GM19099 (cell line): ENCODE measurements around the gene PCDHGC4.

Experiments used
- POLR2A ChIP-seq: IDR thresholded peaks from 3 replicates; pipeline ENCODE4 v1.6.1; 2011; ENCODE audit warnings: low read depth; ENCODE audit not compliant: insufficient read length; ENCODE audit errors: extremely low read depth

The PCDHGC4 gene

GRCh38 chr5:141503681-141504080 lies 18.9 kb downstream of the PCDHGC4 start:
- no peak for TF ChIP-seq POLR2A

GRCh38 chr5:141504216-141504615 lies 19.4 kb downstream of the PCDHGC4 start:
- no peak for TF ChIP-seq POLR2A

GRCh38 chr5:141506381-141507155 lies 21.7 kb downstream of the PCDHGC4 start:
- no peak for TF ChIP-seq POLR2A

GRCh38 chr5:141507387-141508091 lies 22.7 kb downstream of the PCDHGC4 start:
- TF ChIP-seq POLR2A: peak; percentile 35

- no peak for TF ChIP-seq POLR2A
Observed at GRCh38 chr5:141508440-141508797, 23.6 kb downstream of the PCDHGC4 start.

GRCh38 chr5:141508798-141509611 lies 24.2 kb downstream of the PCDHGC4 start:
- no peak for TF ChIP-seq POLR2A

DNA sequence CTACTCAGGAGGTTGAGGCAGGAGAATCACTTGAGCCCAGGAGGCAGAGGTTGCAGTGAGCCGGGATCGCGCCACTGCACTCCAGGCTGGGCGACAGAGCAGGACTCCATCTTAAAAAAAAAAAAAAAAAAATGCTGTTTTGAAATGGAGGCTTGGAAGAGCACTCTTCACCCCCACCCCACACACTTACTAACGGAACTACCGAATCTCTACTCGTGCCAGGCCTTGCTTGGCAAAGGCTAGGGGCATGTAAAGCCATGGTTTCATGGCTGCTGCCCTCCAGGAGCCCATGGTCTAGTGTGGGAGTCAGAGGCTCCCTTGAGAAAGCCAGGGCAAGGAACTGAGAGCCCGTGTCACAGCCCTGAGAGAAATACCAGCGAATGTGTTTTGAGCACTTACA lies 25.3 kb downstream of the PCDHGC4 start:
- TF ChIP-seq POLR2A: no peak

DNA sequence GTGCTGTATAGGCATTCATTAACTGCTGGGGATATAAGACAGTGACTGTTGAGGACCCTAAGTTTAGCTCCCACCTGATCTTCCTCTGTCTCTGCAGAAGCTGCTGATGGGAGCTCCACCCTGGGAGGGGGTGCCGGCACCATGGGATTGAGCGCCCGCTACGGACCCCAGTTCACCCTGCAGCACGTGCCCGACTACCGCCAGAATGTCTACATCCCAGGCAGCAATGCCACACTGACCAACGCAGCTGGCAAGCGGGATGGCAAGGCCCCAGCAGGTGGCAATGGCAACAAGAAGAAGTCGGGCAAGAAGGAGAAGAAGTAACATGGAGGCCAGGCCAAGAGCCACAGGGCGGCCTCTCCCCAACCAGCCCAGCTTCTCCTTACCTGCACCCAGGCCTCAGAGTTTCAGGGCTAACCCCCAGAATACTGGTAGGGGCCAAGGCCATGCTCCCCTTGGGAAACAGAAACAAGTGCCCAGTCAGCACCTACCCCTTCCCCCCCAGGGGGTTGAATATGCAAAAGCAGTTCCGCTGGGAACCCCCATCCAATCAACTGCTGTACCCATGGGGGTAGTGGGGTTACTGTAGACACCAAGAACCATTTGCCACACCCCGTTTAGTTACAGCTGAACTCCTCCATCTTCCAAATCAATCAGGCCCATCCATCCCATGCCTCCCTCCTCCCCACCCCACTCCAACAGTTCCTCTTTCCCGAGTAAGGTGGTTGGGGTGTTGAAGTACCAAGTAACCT lies 26.2 kb downstream of the PCDHGC4 start:
- TF ChIP-seq POLR2A: peak; percentile 74

DNA sequence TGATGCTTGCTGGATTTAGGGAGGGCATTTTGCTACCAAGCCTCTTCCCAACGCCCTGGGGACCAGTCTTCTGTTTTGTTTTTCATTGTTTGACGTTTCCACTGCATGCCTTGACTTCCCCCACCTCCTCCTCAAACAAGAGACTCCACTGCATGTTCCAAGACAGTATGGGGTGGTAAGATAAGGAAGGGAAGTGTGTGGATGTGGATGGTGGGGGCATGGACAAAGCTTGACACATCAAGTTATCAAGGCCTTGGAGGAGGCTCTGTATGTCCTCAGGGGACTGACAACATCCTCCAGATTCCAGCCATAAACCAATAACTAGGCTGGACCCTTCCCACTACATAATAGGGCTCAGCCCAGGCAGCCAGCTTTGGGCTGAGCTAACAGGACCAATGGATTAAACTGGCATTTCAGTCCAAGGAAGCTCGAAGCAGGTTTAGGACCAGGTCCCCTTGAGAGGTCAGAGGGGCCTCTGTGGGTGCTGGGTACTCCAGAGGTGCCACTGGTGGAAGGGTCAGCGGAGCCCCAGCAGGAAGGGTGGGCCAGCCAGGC lies 27.0 kb downstream of the PCDHGC4 start:
- TF ChIP-seq POLR2A: no peak

- TF ChIP-seq POLR2A: no peak
Observed at GRCh38 chr5:141512390-141512910, 27.6 kb downstream of the PCDHGC4 start.

- no peak for TF ChIP-seq POLR2A
Observed at GRCh38 chr5:141512911-141513626, 28.2 kb downstream of the PCDHGC4 start.

- TF ChIP-seq POLR2A: no peak
Observed at GRCh38 chr5:141513627-141514329, 28.9 kb downstream of the PCDHGC4 start.
